HG03354 (cell line): ENCODE results near the gene SPINDOC.
"Not testable (repeated sequence)": the region's sequence is repeated elsewhere in the genome, so short reads cannot be mapped to it uniquely, and the experiment has no call there.

Experiments
- ATAC-seq: cut with Tn5 transposase; IDR thresholded peaks from one replicate; pipeline ENCODE4 v1.9.1; 2021; ENCODE audit warnings: mild to moderate bottlenecking; ENCODE audit not compliant: unreplicated experiment, poor library complexity, severe bottlenecking

The SPINDOC gene

GRCh38 chr11:63783925-63784592 is 29.2 kb upstream of the SPINDOC start:
- ATAC-seq, result no peak

- no peak for ATAC-seq
These were observed 27.4 kb upstream of the SPINDOC start for GRCh38 chr11:63785823-63786222.

- no peak for ATAC-seq
These were observed 21.6 kb upstream of the SPINDOC start for GRCh38 chr11:63791495-63792167.

- no peak for ATAC-seq
These were observed 20.1 kb upstream of the SPINDOC start for GRCh38 chr11:63793161-63793560.

- ATAC-seq, result no peak
These were observed 18.2 kb upstream of the SPINDOC start for GRCh38 chr11:63795066-63795465.

GRCh38 chr11:63800921-63801320 is 12.3 kb upstream of the SPINDOC start:
- ATAC-seq, result no peak

GRCh38 chr11:63802637-63803414 is 10.4 kb upstream of the SPINDOC start:
- no peak for ATAC-seq

GRCh38 chr11:63804259-63804658 is 9.0 kb upstream of the SPINDOC start:
- no peak for ATAC-seq

GRCh38 chr11:63805844-63806415 is 7.3 kb upstream of the SPINDOC start:
- ATAC-seq, result no peak

- not testable (repeated sequence) for ATAC-seq
These were observed 2.9 kb upstream of the SPINDOC start for GRCh38 chr11:63810383-63810782.

- no peak for ATAC-seq
These were observed 1.7 kb upstream of the SPINDOC start for GRCh38 chr11:63811522-63811921.

GRCh38 chr11:63813563-63814382 is 517 bp downstream of the SPINDOC start:
- peak; percentile 53 for ATAC-seq

- no peak for ATAC-seq
These were observed 1.1 kb downstream of the SPINDOC start for GRCh38 chr11:63814383-63814736.

GRCh38 chr11:63816166-63816565 is 2.9 kb downstream of the SPINDOC start:
- ATAC-seq, result no peak

GRCh38 chr11:63816732-63817131 is 3.5 kb downstream of the SPINDOC start:
- no peak for ATAC-seq

- no peak for ATAC-seq
These were observed 4.7 kb downstream of the SPINDOC start for GRCh38 chr11:63817758-63818498.

GRCh38 chr11:63818609-63819008 is 5.4 kb downstream of the SPINDOC start:
- no peak for ATAC-seq

GRCh38 chr11:63821411-63821810 is 8.2 kb downstream of the SPINDOC start:
- ATAC-seq, result no peak
